Measurements from ENCODE around the gene HDGF. TPM values are rescaled to one million over a fixed set of nuclear protein-coding genes. Genes with fewer than 3 reads are reported as not detected.

Gene HDGF
- total RNA-seq, 2 donors from 2014 or later = 93.5 to 118 TPM

- DNase-seq (ENCODE audit: low spot score) (no peak), ATAC-seq (ENCODE audit: insufficient number of reproducible peaks, low FRiP score, low read depth) (no peak)
- no peaks in the 10 kb centered on the region for H3K27me3 ChIP-seq (replicated peaks; ENCODE audit: insufficient read depth)
- peak overlapping the region; percentile 82 for H3K4me3 ChIP-seq
- peaks cover 27 to 34% of the 10 kb centered on the region in 2 donors for H3K4me1 ChIP-seq (ENCODE audit: control insufficient read depth in 1 of 2, low read depth in 2 of 2)
- no peaks in the 10 kb centered on the region for H3K9me3 ChIP-seq
- H3K36me3 ChIP-seq = no peaks in the 10 kb centered on the region
- no peak for TF ChIP-seq CTCF (IDR thresholded peaks at IDR 0.05)
- no peak overlapping the region for H3K27ac ChIP-seq
These were observed 1.5 kb upstream of the HDGF start for GRCh38 chr1:156752843-156753482.

DNA sequence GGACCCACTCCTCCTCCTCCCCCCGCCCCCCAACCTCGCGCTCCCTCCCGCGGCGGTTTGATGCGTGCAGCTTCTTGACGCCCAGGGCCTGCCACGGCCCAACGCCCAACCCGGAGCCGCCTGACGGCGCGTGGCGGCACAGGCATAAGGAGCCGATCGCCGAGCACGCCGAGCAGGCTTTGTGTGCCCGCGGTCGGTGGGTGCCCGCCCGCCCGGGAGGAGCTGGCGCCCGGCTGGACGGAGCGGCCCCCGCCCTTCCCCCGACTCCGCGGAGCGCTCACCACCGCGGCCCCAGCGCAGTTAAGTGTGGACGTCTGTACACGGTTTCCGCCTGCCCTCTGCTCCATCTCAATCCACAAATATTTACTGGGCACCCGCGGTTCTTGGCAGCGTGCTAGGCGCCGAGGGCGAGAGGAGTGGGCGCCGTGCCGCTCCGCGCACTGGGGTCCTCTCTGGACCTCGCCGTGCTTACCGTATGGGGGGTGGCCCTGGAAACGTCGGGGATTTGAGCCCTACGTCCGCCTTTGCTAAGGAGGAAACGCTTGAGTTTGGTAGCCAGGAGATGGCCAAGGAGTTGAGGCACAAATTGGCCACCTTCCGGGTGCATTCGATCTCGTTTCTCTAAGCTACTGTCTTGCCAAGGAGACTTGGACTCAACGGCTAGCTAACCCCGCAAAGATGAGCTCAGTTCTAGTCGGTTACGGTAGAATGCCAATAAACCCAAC is 444 bp upstream of the HDGF start:
- DNase-seq (ENCODE audit: low spot score) (peak; percentile 89), ATAC-seq (ENCODE audit: insufficient number of reproducible peaks, low FRiP score, low read depth) (peak; percentile 83)
- Histone ChIP-seq H3K27ac (peak overlapping the region; percentile 72 to 94), H3K4me1 (ENCODE audit: control insufficient read depth in 1 of 2, low read depth in 2 of 2) (peaks cover 33 to 41% of the 10 kb centered on the region in 2 donors), H3K4me3 (peak overlapping the region; percentile 82), H3K27me3 (replicated peaks; ENCODE audit: insufficient read depth) (no peaks in the 10 kb centered on the region), H3K9me3 (no peaks in the 10 kb centered on the region), H3K36me3 (no peaks in the 10 kb centered on the region)
- TF ChIP-seq CTCF (IDR thresholded peaks at IDR 0.05) = peak; percentile 8

DNA sequence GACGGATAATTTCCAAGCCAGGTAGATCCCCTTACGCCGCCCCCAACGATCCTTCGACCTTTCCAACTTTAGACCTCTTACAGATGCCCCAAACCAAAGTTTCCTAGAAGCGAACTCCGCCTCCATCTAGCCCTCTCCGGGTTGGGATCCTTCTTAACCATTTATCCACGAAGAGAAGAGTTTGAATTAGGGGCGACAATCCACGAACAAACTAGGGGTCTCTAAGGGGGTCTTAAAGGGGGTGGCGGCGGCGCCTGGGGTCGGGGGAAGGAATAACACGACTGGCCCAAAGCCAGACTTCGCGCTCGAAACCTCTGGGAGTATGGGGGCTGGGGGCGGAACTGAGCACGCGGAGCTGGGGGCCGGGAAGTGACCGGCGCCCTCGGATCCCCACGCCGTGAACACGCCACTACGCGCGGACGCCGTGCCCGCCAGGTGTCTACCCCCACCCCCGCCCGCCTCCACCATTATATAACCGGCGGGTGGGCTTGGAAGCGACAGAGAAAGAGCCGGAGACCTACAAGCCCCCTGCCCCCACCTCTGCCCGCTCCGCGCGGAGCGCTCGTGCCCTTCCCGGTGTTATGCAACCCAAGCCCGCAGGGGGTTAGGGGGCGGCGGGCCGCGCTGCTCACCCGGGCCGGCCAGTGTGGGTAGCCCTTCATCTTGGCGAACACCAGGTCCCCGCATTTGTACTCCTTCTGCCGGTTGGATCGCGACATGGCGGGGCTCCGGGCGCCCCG is 594 bp downstream of the HDGF start:
- H3K4me1 ChIP-seq (ENCODE audit: control insufficient read depth in 1 of 2, low read depth in 2 of 2) = peaks cover 39 to 48% of the 10 kb centered on the region in 2 donors
- TF ChIP-seq CTCF (IDR thresholded peaks at IDR 0.05) = no peak
- DNase-seq (ENCODE audit: low spot score) (no peak), ATAC-seq (ENCODE audit: insufficient number of reproducible peaks, low FRiP score, low read depth) (no peak)
- H3K36me3 ChIP-seq = no peaks in the 10 kb centered on the region
- peak overlapping the region; percentile 85 to 94 for H3K27ac ChIP-seq
- no peaks in the 10 kb centered on the region for H3K9me3 ChIP-seq
- H3K4me3 ChIP-seq = peak overlapping the region; percentile 82
- no peaks in the 10 kb centered on the region for H3K27me3 ChIP-seq (replicated peaks; ENCODE audit: insufficient read depth)

- ATAC-seq (ENCODE audit: insufficient number of reproducible peaks, low FRiP score, low read depth) (no peak), DNase-seq (ENCODE audit: low spot score) (no peak)
- H3K4me3 ChIP-seq = peak overlapping the region; percentile 82
- peaks cover 1% of the 10 kb centered on the region for H3K36me3 ChIP-seq
- H3K4me1 ChIP-seq (ENCODE audit: control insufficient read depth in 1 of 2, low read depth in 2 of 2) = peaks cover 42 to 54% of the 10 kb centered on the region in 2 donors
- no peaks in the 10 kb centered on the region for H3K27me3 ChIP-seq (replicated peaks; ENCODE audit: insufficient read depth)
- TF ChIP-seq CTCF (IDR thresholded peaks at IDR 0.05) = no peak
- peak overlapping the region; percentile 85 to 94 for H3K27ac ChIP-seq
- H3K9me3 ChIP-seq = no peaks in the 10 kb centered on the region
These were observed 1.2 kb downstream of the HDGF start for GRCh38 chr1:156750191-156750672.
